Measurements from ENCODE around the gene NXF2.
"Not testable (repeated sequence)": the region's sequence is repeated elsewhere in the genome, so short reads cannot be mapped to it uniquely, and the experiment has no call there.

GRCh38 chrX:102214986-102215385, 32.0 kb upstream of the NXF2 start, which contains the start of gene TCP11X1:
- TF ChIP-seq TEAD4 (IDR thresholded peaks at IDR 0.05); YY1 (IDR thresholded peaks at IDR 0.05; ENCODE audit: low read depth); REST (IDR thresholded peaks at IDR 0.05; ENCODE audit: low read depth); TAF1 (IDR thresholded peaks at IDR 0.05; ENCODE audit: low read depth); MAX (IDR thresholded peaks at IDR 0.05); USF1 (IDR thresholded peaks at IDR 0.05); RAD21 (IDR thresholded peaks at IDR 0.05; ENCODE audit: low read depth); CEBPB (IDR thresholded peaks at IDR 0.05); EP300 (IDR thresholded peaks at IDR 0.05; ENCODE audit: borderline replicate concordance); CREB1 (IDR thresholded peaks at IDR 0.05; ENCODE audit: low read depth): not testable (repeated sequence)

Measured in Ishikawa (cell line).